Muscle of leg (tissue), 11 donors: ENCODE results near the gene CDNF. TPM values are rescaled to one million over a fixed set of nuclear protein-coding genes. Genes with fewer than 3 reads are reported as not detected.

ENCODE experiments used
- DNase-seq: peaks from one replicate; pipeline ENCODE4 v3.0.0; 2013
- H3K27ac ChIP-seq: one replicate; pipeline ENCODE4 v1.5.1; 2013; ENCODE audit warnings: mild to moderate bottlenecking, low read length, control low read depth
- H3K27me3 ChIP-seq: one replicate; pipeline ENCODE4 v1.6.1; 2013; ENCODE audit warnings: low read length; ENCODE audit not compliant: control insufficient read depth, insufficient read depth
- H3K36me3 ChIP-seq: one replicate; pipeline ENCODE4 v1.6.1; 2013; ENCODE audit warnings: low read length; ENCODE audit not compliant: control insufficient read depth, insufficient read depth
- H3K4me1 ChIP-seq: one replicate; pipeline ENCODE4 v1.6.1; 2013; ENCODE audit warnings: low read length; ENCODE audit not compliant: control insufficient read depth, insufficient read depth
- H3K4me3 ChIP-seq: one replicate; pipeline ENCODE4 v1.5.1; 2013; ENCODE audit warnings: low read length, control low read depth
- H3K9me3 ChIP-seq: replicated peaks from 2 replicates; pipeline ENCODE4 v1.6.1; 2013; ENCODE audit warnings: low read depth, low read length; ENCODE audit not compliant: control insufficient read depth
- WGBS: methylation state at CpG from one replicate; pipeline ENCODE4 v1.1.5; 2013; ENCODE audit warnings: missing lambda C conversion rate; ENCODE audit not compliant: insufficient coverage; 5-methylcytosine and 5-hydroxymethylcytosine counted together
- polyA plus RNA-seq, 8 donors: library from polyadenylated mRNA; unstranded; fragments of 120-200 nt; gene quantifications; one replicate each; pipeline versions ENCODE4 v1.2.1 to v1.2.3, GENCODE V29; 2013; ENCODE audit warnings: inconsistent platforms in 1 of 8, low replicate concordance in 1 of 8; ENCODE audit not compliant: insufficient read length in 8 of 8, insufficient read depth in 1 of 8
- total RNA-seq: library from RNA; stranded (reverse); fragments of 120-200 nt; gene quantifications from one replicate; pipeline ENCODE4 v1.2.4, GENCODE V29; 2013

CDNF gene
- total and polyA plus RNA-seq, 9 donors = 1.8 to 4.4 (median 2.8) TPM

DNA sequence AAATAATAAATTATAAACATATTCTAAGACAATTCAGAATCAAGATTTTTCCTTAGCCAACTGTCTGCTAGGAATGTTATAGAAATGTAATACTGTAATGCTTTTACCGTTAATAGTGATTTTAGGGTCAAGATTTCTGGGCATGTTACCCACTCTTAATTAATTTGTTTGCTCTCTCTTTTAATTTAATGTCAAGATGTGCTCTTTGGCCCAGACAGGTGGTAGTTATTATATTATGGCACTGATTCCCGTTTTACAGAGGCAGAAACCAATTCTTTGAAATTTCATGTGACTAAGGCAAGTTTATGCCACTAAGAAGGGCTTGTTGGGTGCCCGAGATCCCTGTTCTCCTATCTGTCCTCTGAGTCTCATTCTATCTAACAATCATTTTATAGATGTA is 62.2 kb downstream of the CDNF start:
- Histone ChIP-seq H3K27me3 (peaks cover 2% of the 10 kb centered on the region), H3K4me1 (no peaks in the 10 kb centered on the region), H3K9me3 (no peaks in the 10 kb centered on the region), H3K36me3 (no peaks in the 10 kb centered on the region), H3K27ac (no peak overlapping the region), H3K4me3 (no peak overlapping the region)
- no peak for DNase-seq
- WGBS = no CpG with 5 or more reads among the region's 3 CpGs

DNA sequence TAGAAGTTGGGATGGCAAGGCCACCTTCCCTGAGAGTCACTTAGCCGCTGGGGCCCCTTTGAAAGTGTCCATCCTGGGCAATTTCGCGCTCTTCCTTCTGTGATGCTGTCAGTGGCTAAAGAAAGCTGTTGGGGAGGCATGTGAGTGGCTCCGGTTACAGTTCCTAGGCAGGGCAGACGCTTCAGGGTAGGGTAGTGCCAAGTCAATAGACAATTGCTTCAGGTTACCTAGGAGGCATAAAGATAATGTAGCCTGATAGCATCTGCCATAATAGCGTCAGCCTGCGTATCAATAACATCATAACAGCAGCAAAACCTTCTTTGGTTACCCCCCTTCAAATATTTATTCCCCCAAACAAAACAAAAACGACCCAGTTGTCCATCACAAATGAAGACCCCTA is 63.0 kb downstream of the CDNF start, which contains the start of gene FAM107B:
FAM107B (minus strand) TSS at position 101 of the 400 bp plus-strand sequence. CDS start 234 bp downstream, outside the sequence.
- H3K9me3 ChIP-seq = no peaks in the 10 kb centered on the region
- no peak within 1 kb of the TSS for H3K4me3 ChIP-seq
- no peaks in the 10 kb centered on the region for H3K4me1 ChIP-seq
- H3K27ac ChIP-seq = no peak within 1 kb of the TSS
- H3K27me3 ChIP-seq = peaks cover 2% of the 10 kb centered on the region
- WGBS = 89% methylated on average over 6 of the region's 8 CpGs
- no peaks in the 10 kb centered on the region for H3K36me3 ChIP-seq
- DNase-seq = no peak

DNA sequence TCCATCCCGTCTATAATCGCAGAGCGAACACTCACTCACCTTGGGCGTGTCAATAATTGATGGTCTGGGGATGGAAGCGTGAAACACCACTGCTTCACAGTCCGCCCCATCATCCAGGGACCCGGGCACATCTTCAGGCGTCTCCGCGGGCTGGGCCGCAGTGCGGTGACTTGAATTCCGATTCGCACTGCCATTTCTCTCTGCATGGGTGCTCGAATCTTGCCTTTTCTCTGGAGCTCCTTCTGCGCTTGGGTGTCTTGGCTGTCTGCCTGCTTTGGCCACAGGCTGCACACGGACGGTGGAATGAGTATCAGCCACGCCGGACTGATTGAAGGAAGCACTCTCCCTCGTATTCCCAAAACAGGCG is 63.6 kb downstream of the CDNF start:
- no peak overlapping the region for H3K4me3 ChIP-seq
- H3K36me3 ChIP-seq = no peaks in the 10 kb centered on the region
- H3K27ac ChIP-seq = no peak overlapping the region
- H3K27me3 ChIP-seq = peaks cover 2% of the 10 kb centered on the region
- no peaks in the 10 kb centered on the region for H3K9me3 ChIP-seq
- DNase-seq = no peak
- no peaks in the 10 kb centered on the region for H3K4me1 ChIP-seq
- 91% methylated on average over 22 of the region's 22 CpGs for WGBS

DNA sequence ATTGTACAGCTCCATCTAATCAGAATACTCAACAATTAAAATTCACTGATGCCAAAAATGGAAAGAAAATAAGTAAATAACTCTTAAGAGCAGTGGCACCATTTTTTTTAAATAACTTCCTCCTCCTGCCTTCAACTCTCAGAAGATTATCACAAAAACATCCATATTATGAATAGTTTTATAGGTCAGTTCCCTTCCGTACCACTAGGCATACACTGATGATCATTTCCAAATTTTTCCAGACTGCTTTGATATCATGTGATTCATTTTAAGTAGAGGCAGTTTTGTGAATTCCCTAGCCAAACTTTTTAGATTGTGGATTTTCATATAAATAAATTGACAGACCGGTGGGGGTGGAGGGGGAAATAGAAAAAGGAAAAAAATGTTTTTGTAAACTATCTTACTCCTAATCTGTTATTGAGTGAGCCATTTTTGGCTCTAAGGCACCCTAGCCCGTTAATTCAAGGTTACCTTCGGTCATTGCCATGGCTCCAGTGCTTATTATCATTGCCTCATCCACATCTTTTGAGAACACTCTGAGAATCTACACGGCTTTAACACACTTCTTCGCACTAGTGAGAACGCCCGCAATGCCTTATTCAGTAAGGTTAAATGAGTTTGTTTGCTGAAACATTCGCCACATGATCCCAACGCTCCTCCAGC is 64.2 kb downstream of the CDNF start:
- 87% methylated on average over 4 of the region's 10 CpGs for WGBS
- H3K4me1 ChIP-seq = no peaks in the 10 kb centered on the region
- no peak overlapping the region for H3K4me3 ChIP-seq
- no peak overlapping the region for H3K27ac ChIP-seq
- no peak for DNase-seq
- H3K36me3 ChIP-seq = no peaks in the 10 kb centered on the region
- no peaks in the 10 kb centered on the region for H3K9me3 ChIP-seq
- H3K27me3 ChIP-seq = peaks cover 2% of the 10 kb centered on the region

DNA sequence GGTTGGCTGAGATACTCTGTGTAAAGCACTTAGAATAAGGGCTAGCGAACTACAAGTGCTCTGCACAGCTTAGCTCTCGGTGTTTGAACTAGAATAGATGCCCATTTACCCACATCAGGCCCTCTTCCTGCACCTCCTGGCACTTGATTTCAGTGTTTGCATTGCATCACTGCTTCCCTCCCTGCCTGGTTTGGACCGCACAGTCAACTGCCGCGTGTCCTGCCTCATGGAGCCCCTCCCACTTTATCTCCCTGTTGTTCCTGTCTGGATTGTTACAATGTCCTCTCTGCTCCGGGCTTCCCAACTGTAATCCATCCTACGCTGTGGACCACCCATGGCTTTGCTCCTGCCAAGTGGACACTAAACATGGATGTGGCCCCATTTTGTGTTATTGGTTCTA is 65.4 kb downstream of the CDNF start:
- no peak for DNase-seq
- H3K27ac ChIP-seq = no peak overlapping the region
- peaks cover 2% of the 10 kb centered on the region for H3K27me3 ChIP-seq
- H3K4me3 ChIP-seq = no peak overlapping the region
- 67% methylated on average over 7 of the region's 7 CpGs for WGBS
- no peaks in the 10 kb centered on the region for H3K36me3 ChIP-seq
- no peaks in the 10 kb centered on the region for H3K9me3 ChIP-seq
- H3K4me1 ChIP-seq = no peaks in the 10 kb centered on the region

DNA sequence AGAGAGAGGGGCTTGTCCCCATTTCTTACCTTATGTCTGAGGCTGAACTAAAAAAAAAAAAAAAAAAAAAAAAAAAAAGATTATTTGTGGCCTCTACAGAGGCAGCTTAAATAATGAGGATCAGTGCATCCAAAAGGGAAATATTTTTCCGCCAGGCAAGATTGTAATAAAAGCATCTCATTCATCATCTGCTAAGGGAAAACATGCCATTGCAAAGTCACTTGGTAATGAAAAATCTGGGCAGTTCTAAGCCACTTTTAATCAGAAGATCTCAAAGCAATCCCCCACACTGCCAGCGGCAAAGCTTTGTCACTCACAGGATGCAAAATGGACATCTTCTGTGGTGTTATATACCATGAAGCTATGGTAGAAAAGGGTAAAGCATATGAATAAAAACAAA is 66.9 kb downstream of the CDNF start:
- no peak overlapping the region for H3K27ac ChIP-seq
- no CpG with 5 or more reads among the region's 2 CpGs for WGBS
- peaks cover 2% of the 10 kb centered on the region for H3K27me3 ChIP-seq
- H3K9me3 ChIP-seq = no peaks in the 10 kb centered on the region
- H3K4me3 ChIP-seq = no peak overlapping the region
- no peaks in the 10 kb centered on the region for H3K4me1 ChIP-seq
- H3K36me3 ChIP-seq = no peaks in the 10 kb centered on the region
- no peak for DNase-seq

Other genes starting within 250 kb of the CDNF start
- 15.1 TPM for gene FAM107B, start 63.1 kb downstream of the CDNF start, total RNA-seq
- gene FAM107B, start 63.1 kb downstream of the CDNF start, polyA plus RNA-seq = 10 to 100 TPM; 13.5 to 32.4 (median 18.8) TPM
- gene HSPA14, start 269 bp upstream of the CDNF start, total RNA-seq = 15.3 TPM
- gene HSPA14, start 269 bp upstream of the CDNF start, polyA plus RNA-seq = 10 to 100 TPM; 11.1 to 15.2 (median 13.4) TPM
- gene MSANTD7, start 269 bp upstream of the CDNF start, total RNA-seq = 12.5 TPM
- gene MSANTD7, start 269 bp upstream of the CDNF start, polyA plus RNA-seq = 10 to 100 TPM in 5 of 8 donors, 1 to 10 TPM in 3; 8.8 to 12.6 (median 10.3) TPM
- gene SUV39H2, start 40.8 kb upstream of the CDNF start, total RNA-seq = 14.7 TPM
- 10 to 100 TPM in 7 of 8 donors, 1 to 10 TPM in 1; 9.3 to 17.6 (median 12.0) TPM for gene SUV39H2, start 40.8 kb upstream of the CDNF start, polyA plus RNA-seq
- 9.2 TPM for gene DCLRE1C, start 116.1 kb upstream of the CDNF start, total RNA-seq
- gene DCLRE1C, start 116.1 kb upstream of the CDNF start, polyA plus RNA-seq = 10 to 100 TPM in 1 of 8 donors, 1 to 10 TPM in 7; 6.5 to 10.8 (median 7.3) TPM
- 0.27 TPM for gene MEIG1, start 121.4 kb upstream of the CDNF start, total RNA-seq
- gene MEIG1, start 121.4 kb upstream of the CDNF start, polyA plus RNA-seq = under 1 TPM in 7 of 8 donors, not detected in 1; 0.28 to 0.97 (median 0.59) TPM
- gene OLAH, start 205.9 kb upstream of the CDNF start, total RNA-seq = 0.13 TPM
- gene OLAH, start 205.9 kb upstream of the CDNF start, polyA plus RNA-seq = under 1 TPM in 3 of 8 donors, not detected in 5; 0.08 to 0.19 (median 0.13) TPM